Thyroid gland (tissue), 4 donors: ENCODE measurements around the gene TAC3. TPM values are rescaled to one million over a fixed set of nuclear protein-coding genes. Genes with fewer than 3 reads are reported as not detected.

Source experiments
- DNase-seq, 2 donors: peaks; one replicate each; pipeline ENCODE4 v3.0.0-alpha.2; 2019
- H3K27ac ChIP-seq, 3 donors: fragments of 200-600 bp; sonication (generic); 1 replicate in 2 of 3; 2 replicates in 1 of 3; pipeline ENCODE4 v1.5.1; 2016 to 2019; ENCODE audit warnings: mild to moderate bottlenecking in 1 of 3, moderate library complexity in 1 of 3
- H3K27me3 ChIP-seq: fragments of 200-600 bp; sonication (generic); one replicate; pipeline ENCODE4 v1.5.1; 2019
- H3K36me3 ChIP-seq, 2 donors: fragments of 200-600 bp; sonication (generic); one replicate each; pipeline ENCODE4 v1.5.1; 2016 to 2019
- H3K4me1 ChIP-seq, 2 donors: fragments of 200-600 bp; sonication (generic); one replicate each; pipeline ENCODE4 v1.5.1; 2017 to 2019
- H3K4me3 ChIP-seq, 3 donors: fragments of 200-600 bp; sonication (generic); replicated peaks in 1 of 3; 1 replicate in 2 of 3; 2 replicates in 1 of 3; pipeline ENCODE4 v1.5.1; 2016; ENCODE audit warnings: mild to moderate bottlenecking in 1 of 3
- H3K9me3 ChIP-seq: fragments of 200-600 bp; sonication (generic); one replicate; pipeline ENCODE4 v1.5.1; 2017
- CTCF ChIP-seq, 6 experiments: fragments of 200-600 bp in 3 of 6; fragments of 450-650 bp in 3 of 6; sonication (generic) in 3 of 6; IDR thresholded peaks; one replicate each; pipeline ENCODE4 v1.5.1; 2016 to 2019; ENCODE audit warnings: antibody characterized with exemption in 6 of 6, mild to moderate bottlenecking in 2 of 6, inconsistent platforms in 1 of 6, moderate library complexity in 1 of 6
- POLR2A ChIP-seq, 2 donors: fragments of 450-650 bp; IDR thresholded peaks; one replicate each; pipeline ENCODE4 v1.6.1; 2017; ENCODE audit warnings: antibody characterized with exemption in 2 of 2, mild to moderate bottlenecking in 2 of 2, moderate library complexity in 1 of 2
- WGBS, 2 donors: methylation state at CpG; one replicate each; pipeline ENCODE4 v1.1.5; 2017; 5-methylcytosine and 5-hydroxymethylcytosine counted together
- intact Hi-C: fragments of 100-400 bp; cut with DNase I; formaldehyde crosslinking; loops from one replicate; pipeline ENCODE4 v1.15.1; 2023
- total RNA-seq, 4 donors: library from RNA; depleted of rRNA; stranded (reverse); fragments of >200 nt; gene quantifications; one replicate each; pipeline ENCODE4 v1.2.3, GENCODE V29; 2016

Gene TAC3
- total RNA-seq, 4 donors from 2014 or later: not detected

DNA sequence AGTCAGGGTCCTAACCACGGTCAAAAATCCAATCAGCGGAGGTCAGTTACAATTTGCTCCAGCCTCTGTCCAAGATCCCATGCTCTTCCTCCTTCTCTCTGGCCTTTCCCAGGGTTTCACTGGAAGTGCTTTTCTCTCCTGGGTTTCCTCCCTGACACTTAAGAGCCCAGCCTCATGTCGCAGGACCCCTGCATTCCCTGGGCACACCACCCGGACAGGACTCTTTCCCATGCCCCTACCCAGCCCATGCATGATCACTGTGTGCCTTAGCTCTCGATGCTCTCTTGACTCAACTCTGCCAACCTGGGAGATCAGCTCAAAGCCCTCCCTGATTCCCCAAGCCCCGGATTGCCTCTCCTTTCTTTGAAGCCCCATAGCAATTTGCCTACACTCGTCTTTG, 15.5 kb upstream of the TAC3 start:
- Histone ChIP-seq H3K27me3 (no peaks in the 10 kb centered on the region), H3K4me3 (no peak overlapping the region), H3K36me3 (no peaks in the 10 kb centered on the region), H3K27ac (no peak overlapping the region), H3K9me3 (no peaks in the 10 kb centered on the region), H3K4me1 (no peaks in the 10 kb centered on the region)
- no peak for TF ChIP-seq POLR2A (IDR thresholded peaks at IDR 0.05)
- TF ChIP-seq CTCF (IDR thresholded peaks at IDR 0.05): no peak
- intact Hi-C loops: no loop called here
- 78 to 81% methylated on average over 7 of the region's 7 CpGs for WGBS, 2 donors
- DNase-seq: no peak

- intact Hi-C loops: no loop called here
- Histone ChIP-seq H3K4me1 (no peaks in the 10 kb centered on the region), H3K27me3 (no peaks in the 10 kb centered on the region), H3K4me3 (no peak overlapping the region), H3K27ac (no peak overlapping the region), H3K36me3 (no peaks in the 10 kb centered on the region), H3K9me3 (no peaks in the 10 kb centered on the region)
- DNase-seq: no peak
- TF ChIP-seq POLR2A (IDR thresholded peaks at IDR 0.05) (no peak), CTCF (IDR thresholded peaks at IDR 0.05) (no peak)
- 21 to 37% methylated on average over 2 of the region's 2 CpGs for WGBS, 2 donors
Observed at GRCh38 chr12:57031138-57031725, 14.9 kb upstream of the TAC3 start.

- no peaks in the 10 kb centered on the region for H3K27me3 ChIP-seq
- no peak for DNase-seq
- TF ChIP-seq POLR2A (IDR thresholded peaks at IDR 0.05) (no peak), CTCF (IDR thresholded peaks at IDR 0.05) (no peak)
- H3K4me3 ChIP-seq: no peak overlapping the region
- no peaks in the 10 kb centered on the region for H3K9me3 ChIP-seq
- H3K36me3 ChIP-seq: no peaks in the 10 kb centered on the region
- 91 to 95% methylated on average over 7 of the region's 7 CpGs for WGBS, 2 donors
- H3K4me1 ChIP-seq: no peaks in the 10 kb centered on the region
- intact Hi-C loops: no loop called here
- H3K27ac ChIP-seq: no peak overlapping the region
Observed at GRCh38 chr12:57029457-57029856, 13.1 kb upstream of the TAC3 start.

GRCh38 chr12:57027805-57028153, 11.4 kb upstream of the TAC3 start:
- Histone ChIP-seq H3K27ac (no peak overlapping the region), H3K36me3 (no peaks in the 10 kb centered on the region), H3K27me3 (no peaks in the 10 kb centered on the region), H3K4me3 (no peak overlapping the region), H3K4me1 (no peaks in the 10 kb centered on the region), H3K9me3 (no peaks in the 10 kb centered on the region)
- WGBS, 2 donors: 71 to 79% methylated on average over 5 of the region's 5 CpGs
- TF ChIP-seq POLR2A (IDR thresholded peaks at IDR 0.05): no peak
- DNase-seq: no peak
- intact Hi-C loops: no loop called here

- H3K4me1 ChIP-seq: no peaks in the 10 kb centered on the region
- H3K27me3 ChIP-seq: no peaks in the 10 kb centered on the region
- TF ChIP-seq POLR2A (IDR thresholded peaks at IDR 0.05) (no peak), CTCF (IDR thresholded peaks at IDR 0.05) (no peak)
- H3K4me3 ChIP-seq: no peak overlapping the region
- WGBS, 2 donors: 60 to 68% methylated on average over 13 of the region's 13 CpGs
- H3K27ac ChIP-seq: no peak overlapping the region
- intact Hi-C loops: no loop called here
- H3K9me3 ChIP-seq: no peaks in the 10 kb centered on the region
- H3K36me3 ChIP-seq: no peaks in the 10 kb centered on the region
- no peak for DNase-seq
Observed at GRCh38 chr12:57027011-57027804, 10.9 kb upstream of the TAC3 start.
